Activated naive CD8-positive, alpha-beta T cell treated with anti-CD3 and anti-CD28 coated beads, Interleukin-2, amount 10 ng/mL, durations not matched to agents 7 days and 5 days (primary cell): ENCODE data around the gene UBE2R2. TPM values are rescaled to one million over a fixed set of nuclear protein-coding genes. Genes with fewer than 3 reads are reported as not detected.
"Not testable (repeated sequence)": the region's sequence is repeated elsewhere in the genome, so short reads cannot be mapped to it uniquely, and the experiment has no call there.

Source experiments
- ATAC-seq: fragments of 150-1000 bp; cut with Tn5 transposase; one replicate; pipeline ENCODE4 v1.10.0; 2021; ENCODE audit warnings: low read depth, moderate library complexity
- POLR2A ChIA-PET: fragments of 350-600 bp; sonication (Branson Sonifier 250); formaldehyde crosslinking; loops from one replicate; lab custom pipeline; 2021; ENCODE audit warnings: antibody characterized with exemption; lab: Charles Lee
- DNase-seq: peaks from one replicate; pipeline ENCODE4 v3.0.0; 2021
- H3K27ac Mint-ChIP-seq: one replicate; pipeline ENCODE4 v1.8.0; 2022; ENCODE audit warnings: mild to moderate bottlenecking, mixed read lengths
- H3K27me3 Mint-ChIP-seq: one replicate; pipeline ENCODE4 v1.8.0; 2022; ENCODE audit warnings: mild to moderate bottlenecking, moderate library complexity, mixed read lengths
- H3K36me3 Mint-ChIP-seq: one replicate; pipeline ENCODE4 v1.8.0; 2021; ENCODE audit warnings: mild to moderate bottlenecking, mixed read lengths
- H3K4me1 Mint-ChIP-seq: one replicate; pipeline ENCODE4 v1.8.0; 2021; ENCODE audit warnings: mixed read lengths
- H3K4me3 Mint-ChIP-seq: one replicate; pipeline ENCODE4 v1.8.0; 2022; ENCODE audit warnings: mild to moderate bottlenecking, moderate library complexity, mixed read lengths
- H3K9me3 Mint-ChIP-seq: one replicate; pipeline ENCODE4 v1.8.0; 2021; ENCODE audit warnings: mixed read lengths
- total RNA-seq, 2 experiments: library from RNA; stranded (reverse); gene quantifications; one replicate each; pipeline ENCODE4 v1.2.3, GENCODE V29; 2021

Gene UBE2R2
- total RNA-seq, 2 experiments from 2014 or later = 33.8 to 35.4 TPM

GRCh38 chr9:33835625-33836260 lies 18.8 kb downstream of the UBE2R2 start:
- DNase-seq (no peak), ATAC-seq (no peak)
- Mint-ChIP-seq H3K4me3 (no peak overlapping the region), H3K27ac (no peak overlapping the region), H3K9me3 (no peaks in the 10 kb centered on the region), H3K36me3 (peaks cover 7% of the 10 kb centered on the region), H3K27me3 (no peaks in the 10 kb centered on the region), H3K4me1 (peaks cover 15% of the 10 kb centered on the region)
- POLR2A ChIA-PET = no interaction called here

- H3K4me3 Mint-ChIP-seq, H3K27ac Mint-ChIP-seq, H3K9me3 Mint-ChIP-seq, POLR2A ChIA-PET, DNase-seq, H3K27me3 Mint-ChIP-seq, H3K36me3 Mint-ChIP-seq, ATAC-seq: not testable (repeated sequence)
- H3K4me1 Mint-ChIP-seq = peaks cover 15% of the 10 kb centered on the region
Measured at GRCh38 chr9:33836261-33836660, 19.3 kb downstream of the UBE2R2 start.

GRCh38 chr9:33837138-33837537 lies 20.2 kb downstream of the UBE2R2 start:
- ATAC-seq (no peak), DNase-seq (no peak)
- H3K27ac Mint-ChIP-seq = no peak overlapping the region
- peaks cover 15% of the 10 kb centered on the region for H3K4me1 Mint-ChIP-seq
- no peak overlapping the region for H3K4me3 Mint-ChIP-seq
- H3K9me3 Mint-ChIP-seq = no peaks in the 10 kb centered on the region
- peaks cover 7% of the 10 kb centered on the region for H3K36me3 Mint-ChIP-seq
- POLR2A ChIA-PET = no interaction called here
- no peaks in the 10 kb centered on the region for H3K27me3 Mint-ChIP-seq

DNA sequence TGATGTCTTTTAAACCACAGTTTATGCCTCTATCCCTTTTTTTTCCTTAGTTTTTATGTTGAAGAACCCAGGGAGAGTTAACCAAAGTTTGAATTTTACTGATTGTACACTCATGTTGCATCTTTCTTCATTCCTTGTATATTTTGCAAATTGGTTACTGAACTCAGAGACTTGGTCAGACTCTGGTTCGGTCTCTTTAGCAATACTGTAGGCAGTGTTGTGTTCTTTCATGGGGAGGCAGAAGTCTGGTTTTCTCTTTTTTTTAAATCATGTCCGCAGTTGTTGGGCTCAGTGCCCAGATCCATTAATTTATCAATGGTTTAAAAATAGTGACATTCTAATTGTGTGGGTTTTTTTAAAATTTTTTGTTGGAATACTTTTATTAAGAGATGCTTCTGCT lies 23.4 kb downstream of the UBE2R2 start:
- no peaks in the 10 kb centered on the region for H3K9me3 Mint-ChIP-seq
- H3K27me3 Mint-ChIP-seq = no peaks in the 10 kb centered on the region
- peaks cover 17% of the 10 kb centered on the region for H3K4me1 Mint-ChIP-seq
- no peak overlapping the region for H3K27ac Mint-ChIP-seq
- ATAC-seq = no peak
- DNase-seq = no peak
- POLR2A ChIA-PET = no interaction called here
- peaks cover 18% of the 10 kb centered on the region for H3K36me3 Mint-ChIP-seq
- H3K4me3 Mint-ChIP-seq = no peak overlapping the region

GRCh38 chr9:33843312-33843961 lies 26.5 kb downstream of the UBE2R2 start:
- no peaks in the 10 kb centered on the region for H3K27me3 Mint-ChIP-seq
- H3K27ac Mint-ChIP-seq = no peak overlapping the region
- H3K9me3 Mint-ChIP-seq = no peaks in the 10 kb centered on the region
- peaks cover 15% of the 10 kb centered on the region for H3K4me1 Mint-ChIP-seq
- peaks cover 17% of the 10 kb centered on the region for H3K36me3 Mint-ChIP-seq
- no peak for DNase-seq
- no peak for ATAC-seq
- no peak overlapping the region for H3K4me3 Mint-ChIP-seq
- POLR2A ChIA-PET = no interaction called here

DNA sequence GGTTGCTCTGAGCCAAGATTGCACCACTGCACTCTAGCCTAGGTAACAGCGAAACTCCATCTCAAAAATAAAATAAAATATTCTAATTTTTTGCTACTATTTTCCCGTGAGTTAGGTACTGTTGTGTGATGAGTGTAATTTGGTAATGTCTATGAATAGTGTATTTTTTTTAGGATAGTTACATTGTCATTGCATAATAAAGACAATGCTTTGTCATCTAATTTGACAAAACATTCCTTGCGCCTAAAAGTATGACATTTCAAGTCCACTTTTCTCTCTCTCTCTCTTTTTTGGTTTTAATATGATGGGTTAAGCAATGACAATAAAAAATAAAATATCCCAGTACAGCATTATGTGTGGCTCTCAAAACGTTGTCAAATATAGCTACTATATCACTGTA lies 29.3 kb downstream of the UBE2R2 start:
- no peak overlapping the region for H3K4me3 Mint-ChIP-seq

GRCh38 chr9:33847894-33848205 lies 30.9 kb downstream of the UBE2R2 start:
- H3K27me3 Mint-ChIP-seq, ATAC-seq, H3K36me3 Mint-ChIP-seq, H3K9me3 Mint-ChIP-seq, H3K27ac Mint-ChIP-seq, POLR2A ChIA-PET, H3K4me3 Mint-ChIP-seq, DNase-seq: not testable (repeated sequence)
- peaks cover 15% of the 10 kb centered on the region for H3K4me1 Mint-ChIP-seq

More for the DNA sequence above, 29.3 kb downstream of the UBE2R2 start:
- peaks cover 14% of the 10 kb centered on the region for H3K36me3 Mint-ChIP-seq
- POLR2A ChIA-PET = no interaction called here
- no peak for ATAC-seq
- H3K27ac Mint-ChIP-seq = no peak overlapping the region
- peaks cover 16% of the 10 kb centered on the region for H3K4me1 Mint-ChIP-seq
- H3K9me3 Mint-ChIP-seq = no peaks in the 10 kb centered on the region
- no peak for DNase-seq
- H3K27me3 Mint-ChIP-seq = no peaks in the 10 kb centered on the region

DNA sequence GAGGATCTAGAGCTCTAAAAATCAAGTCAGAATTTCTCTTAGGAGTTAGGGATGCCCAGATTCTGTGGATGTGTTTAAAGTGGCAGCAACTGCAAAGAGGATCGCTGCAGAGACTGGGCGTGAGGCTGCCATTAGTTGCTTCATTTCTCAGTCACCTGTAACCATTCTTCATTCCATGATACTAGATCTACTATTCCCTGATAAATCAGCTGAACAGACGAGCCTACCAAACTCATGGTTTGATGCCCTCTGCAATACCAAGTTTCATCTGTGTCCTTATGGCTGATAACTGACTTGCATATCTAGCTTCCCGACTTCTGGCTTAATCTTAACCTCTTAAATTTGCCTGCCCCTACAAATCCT lies 33.3 kb downstream of the UBE2R2 start:
- peaks cover 18% of the 10 kb centered on the region for H3K4me1 Mint-ChIP-seq
- no peak overlapping the region for H3K27ac Mint-ChIP-seq
- H3K27me3 Mint-ChIP-seq = no peaks in the 10 kb centered on the region
- H3K4me3 Mint-ChIP-seq = no peak overlapping the region
- no peak for ATAC-seq
- H3K36me3 Mint-ChIP-seq = peaks cover 2% of the 10 kb centered on the region
- POLR2A ChIA-PET = no interaction called here
- no peaks in the 10 kb centered on the region for H3K9me3 Mint-ChIP-seq
- DNase-seq = no peak

DNA sequence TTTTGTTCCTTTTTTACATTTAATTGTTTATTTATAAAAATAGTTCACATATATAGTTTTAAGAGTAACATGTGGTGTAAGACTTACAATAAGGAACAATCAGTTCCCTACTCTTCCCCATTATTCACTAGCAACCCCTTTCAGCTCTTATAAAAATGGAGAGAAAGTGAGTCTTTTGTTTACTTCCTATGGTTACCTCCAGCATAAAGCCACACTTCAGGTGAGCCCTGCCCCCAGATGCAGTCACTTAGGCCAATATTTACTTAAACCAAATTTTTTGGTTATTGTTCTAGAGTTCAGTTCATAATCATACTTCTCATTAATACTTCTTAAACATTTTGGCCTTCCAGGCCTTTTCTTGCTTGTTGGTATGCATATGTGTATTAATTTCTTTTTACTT lies 33.7 kb downstream of the UBE2R2 start:
- no peak overlapping the region for H3K27ac Mint-ChIP-seq
- no peaks in the 10 kb centered on the region for H3K9me3 Mint-ChIP-seq
- DNase-seq = no peak
- no peak overlapping the region for H3K4me3 Mint-ChIP-seq
- no peaks in the 10 kb centered on the region for H3K27me3 Mint-ChIP-seq
- POLR2A ChIA-PET = no interaction called here
- peaks cover 2% of the 10 kb centered on the region for H3K36me3 Mint-ChIP-seq
- H3K4me1 Mint-ChIP-seq = peaks cover 18% of the 10 kb centered on the region
- ATAC-seq = no peak

DNA sequence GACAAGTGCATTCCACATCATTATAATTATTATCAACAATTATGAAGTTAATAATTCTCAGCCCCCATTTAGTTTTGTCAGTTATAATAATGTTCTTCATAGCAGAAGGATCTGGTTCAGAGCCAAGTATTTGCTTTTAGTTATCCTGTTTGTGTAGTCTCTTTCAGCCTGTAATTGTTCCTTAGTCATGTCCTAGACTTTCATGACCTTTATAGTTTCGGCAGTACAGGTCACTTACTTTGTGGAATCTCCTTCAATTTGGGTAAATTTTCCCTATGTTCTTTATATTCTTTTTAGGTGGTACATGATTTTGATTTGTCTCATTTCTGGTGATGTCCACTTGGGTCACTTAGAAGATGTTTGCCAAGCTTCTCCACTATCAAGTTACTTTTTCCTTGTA lies 34.3 kb downstream of the UBE2R2 start:
- DNase-seq (no peak), ATAC-seq (no peak)
- Mint-ChIP-seq H3K4me3 (no peak overlapping the region), H3K27ac (no peak overlapping the region), H3K9me3 (no peaks in the 10 kb centered on the region), H3K27me3 (no peaks in the 10 kb centered on the region), H3K36me3 (peaks cover 2% of the 10 kb centered on the region), H3K4me1 (peaks cover 18% of the 10 kb centered on the region)
- POLR2A ChIA-PET = no interaction called here

GRCh38 chr9:33852216-33852826 lies 35.4 kb downstream of the UBE2R2 start:
- DNase-seq = no peak
- ATAC-seq = no peak
- no peak overlapping the region for H3K27ac Mint-ChIP-seq
- H3K4me3 Mint-ChIP-seq = no peak overlapping the region
- no peaks in the 10 kb centered on the region for H3K9me3 Mint-ChIP-seq
- POLR2A ChIA-PET = no interaction called here
- H3K27me3 Mint-ChIP-seq = no peaks in the 10 kb centered on the region
- peaks cover 16% of the 10 kb centered on the region for H3K4me1 Mint-ChIP-seq
- H3K36me3 Mint-ChIP-seq = no peaks in the 10 kb centered on the region

DNA sequence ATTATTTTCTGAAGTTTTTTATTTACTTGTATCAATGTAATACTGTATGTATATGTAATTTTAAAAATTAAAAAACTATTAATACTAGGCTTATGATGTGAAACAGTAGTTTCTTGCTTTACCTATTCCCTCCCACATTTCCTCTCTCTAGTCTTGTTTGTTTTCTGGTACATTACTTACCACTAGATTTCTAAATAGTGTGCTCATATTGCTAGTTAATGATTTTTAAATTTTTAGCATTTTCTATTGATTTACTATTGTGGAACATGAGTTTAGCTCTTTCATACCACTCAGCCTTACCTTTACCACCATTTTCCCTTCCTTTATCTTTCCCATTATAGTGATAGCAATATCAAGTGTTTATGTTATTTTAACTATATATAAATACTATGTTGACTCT lies 39.3 kb downstream of the UBE2R2 start:
- POLR2A ChIA-PET = no interaction called here

DNA sequence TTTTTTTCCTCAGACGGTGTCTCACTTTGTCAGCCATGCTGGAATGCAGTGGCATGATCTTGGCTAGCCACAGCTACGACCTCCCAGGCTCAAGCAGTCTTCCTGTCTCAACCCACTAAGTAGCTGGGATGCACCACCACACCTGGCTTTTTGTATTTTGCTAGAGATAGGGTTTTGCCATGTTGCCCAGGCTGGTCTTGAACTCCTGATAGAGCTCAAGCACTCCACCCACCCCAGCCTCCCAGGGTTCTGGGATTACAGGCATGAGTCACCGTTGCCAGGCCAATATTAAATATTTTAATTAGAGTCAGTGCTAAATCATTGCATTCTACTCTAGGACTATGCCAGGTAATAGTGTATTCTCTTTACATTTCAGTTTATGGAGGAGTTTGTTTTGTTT lies 41.5 kb downstream of the UBE2R2 start:
- Mint-ChIP-seq H3K9me3 (no peaks in the 10 kb centered on the region), H3K4me3 (no peak overlapping the region), H3K27me3 (no peaks in the 10 kb centered on the region), H3K27ac (no peak overlapping the region), H3K36me3 (peaks cover 7% of the 10 kb centered on the region), H3K4me1 (peaks cover 9% of the 10 kb centered on the region)
- POLR2A ChIA-PET = interaction anchor here (0.6 kb wide), 1 partner anchor 40 kb away, joined by 3 read pairs; no protein-coding TSS in a partner anchor
- DNase-seq (no peak), ATAC-seq (no peak)

More for the DNA sequence above, 39.3 kb downstream of the UBE2R2 start:
- Mint-ChIP-seq H3K36me3 (peaks cover 4% of the 10 kb centered on the region), H3K27ac (no peak overlapping the region), H3K4me3 (no peak overlapping the region), H3K27me3 (no peaks in the 10 kb centered on the region), H3K9me3 (no peaks in the 10 kb centered on the region), H3K4me1 (peaks cover 12% of the 10 kb centered on the region)
- ATAC-seq (no peak), DNase-seq (no peak)

DNA sequence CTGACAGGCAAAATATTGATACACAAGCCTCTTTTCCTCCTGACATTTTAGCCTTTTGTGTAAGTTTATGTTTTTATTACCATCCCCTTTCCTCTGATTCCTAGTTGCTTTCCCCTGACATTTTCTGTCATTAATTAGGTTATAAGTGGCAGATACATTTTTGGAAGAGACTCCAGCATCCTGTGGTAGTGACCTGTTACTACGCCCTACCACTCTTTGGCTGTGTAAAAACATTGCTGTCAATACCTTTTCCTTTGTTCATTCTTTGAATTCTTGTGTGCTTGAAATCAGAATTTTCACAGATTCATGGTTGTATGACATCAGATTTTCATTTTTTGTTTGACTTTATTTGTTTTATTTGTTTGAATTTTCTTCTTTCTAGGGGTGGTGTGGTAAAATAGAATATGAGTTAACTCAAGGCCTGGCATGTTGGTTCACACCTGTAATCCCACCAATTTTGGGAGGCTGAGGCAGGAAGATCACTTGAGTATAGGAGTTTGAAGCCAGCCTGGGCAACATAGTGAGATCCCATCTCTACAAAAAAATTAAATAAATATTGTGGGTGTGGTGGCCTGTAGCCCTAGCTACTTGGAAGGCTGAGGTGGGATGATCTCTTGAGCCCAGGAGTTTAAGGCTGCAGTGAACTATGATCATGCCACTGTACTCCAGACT lies 43.4 kb downstream of the UBE2R2 start:
- Mint-ChIP-seq H3K4me3 (no peak overlapping the region), H3K9me3 (no peaks in the 10 kb centered on the region), H3K36me3 (peaks cover 11% of the 10 kb centered on the region), H3K27ac (no peak overlapping the region), H3K4me1 (peaks cover 6% of the 10 kb centered on the region), H3K27me3 (no peaks in the 10 kb centered on the region)
- DNase-seq (no peak), ATAC-seq (no peak)
- POLR2A ChIA-PET = no interaction called here
